GM18526 (cell line): ENCODE results near the gene RFX2.

ENCODE experiments used
- POLR2A ChIP-seq: IDR thresholded peaks from 3 replicates; pipeline ENCODE4 v1.6.1; 2011; ENCODE audit not compliant: insufficient read length; ENCODE audit errors: extremely low read depth

Gene RFX2

DNA sequence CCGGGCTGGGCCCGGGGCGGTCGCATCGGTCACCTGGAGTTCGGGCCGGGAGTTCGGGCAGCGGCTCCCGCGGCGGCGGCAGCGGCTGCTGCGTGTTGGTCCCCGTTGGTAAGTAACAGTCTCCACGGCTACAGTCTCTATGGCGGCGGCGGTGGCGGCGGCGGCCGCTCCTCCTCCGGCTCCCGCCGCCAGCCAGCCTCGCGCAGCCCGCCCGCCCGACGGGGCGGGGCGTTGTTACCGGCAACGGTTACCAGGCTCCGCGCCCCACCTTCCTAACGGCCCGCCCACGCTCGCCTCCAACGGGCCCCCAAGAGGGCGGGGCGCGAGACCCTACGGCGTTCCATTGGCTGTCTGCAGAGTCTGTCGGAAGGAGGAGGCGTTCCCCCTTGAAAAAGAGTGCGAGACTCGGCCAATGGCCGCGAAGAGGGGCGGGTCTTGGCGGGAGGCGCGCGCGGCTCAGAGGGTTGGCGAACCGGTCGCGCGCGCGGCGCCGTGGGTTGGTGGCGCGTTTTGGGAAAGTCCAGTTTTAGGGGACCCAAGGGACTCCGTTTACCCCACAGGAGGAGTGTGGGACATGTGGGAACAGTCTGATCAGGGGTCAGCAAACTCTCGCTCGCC lies at the start of gene RFX2:
Gene RFX2 (minus strand): TSS at position 141 of the 618 bp plus-strand sequence. CDS start 63,004 bp downstream, outside the sequence.
- TF ChIP-seq POLR2A, result peak; percentile 59

DNA sequence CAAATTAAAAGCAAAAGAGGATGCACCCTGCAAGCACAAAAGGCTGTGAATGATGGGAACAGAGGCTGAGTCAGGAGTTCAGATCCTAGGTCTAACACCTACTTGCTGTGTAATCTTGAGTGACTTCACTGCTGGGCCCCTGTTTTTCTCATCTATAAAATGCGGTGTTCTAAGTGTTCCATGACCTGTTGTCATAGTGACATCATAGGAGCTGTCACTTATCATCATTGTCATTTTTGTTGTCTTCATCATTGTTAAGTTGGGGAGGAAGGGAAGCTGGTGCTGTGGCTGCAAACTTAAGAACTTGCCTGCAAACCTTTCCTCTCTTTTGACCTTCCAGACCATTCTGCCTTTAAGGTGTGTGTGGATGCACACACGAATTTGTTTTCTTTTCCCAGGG lies 45.7 kb upstream of the RFX2 start:
- TF ChIP-seq POLR2A, result no peak

DNA sequence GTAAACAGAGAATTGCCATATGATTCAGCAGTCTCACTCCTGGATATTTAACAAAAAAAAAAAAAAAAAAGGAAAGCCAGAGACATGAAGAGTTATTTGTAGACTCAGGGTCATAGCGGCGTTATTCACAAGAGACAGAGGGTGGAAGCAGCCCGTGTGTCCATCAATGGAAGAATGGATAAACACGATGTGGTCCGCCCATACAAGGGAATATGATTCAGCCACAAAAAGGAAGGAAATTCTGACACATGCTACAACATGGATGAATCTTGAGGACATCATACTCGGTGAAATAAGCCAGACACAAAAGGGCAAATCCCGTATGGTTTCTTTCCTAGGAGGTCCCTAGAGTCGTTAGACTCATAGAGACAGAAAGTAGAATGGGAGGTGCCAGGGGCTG lies 40.0 kb upstream of the RFX2 start:
- no peak for TF ChIP-seq POLR2A

DNA sequence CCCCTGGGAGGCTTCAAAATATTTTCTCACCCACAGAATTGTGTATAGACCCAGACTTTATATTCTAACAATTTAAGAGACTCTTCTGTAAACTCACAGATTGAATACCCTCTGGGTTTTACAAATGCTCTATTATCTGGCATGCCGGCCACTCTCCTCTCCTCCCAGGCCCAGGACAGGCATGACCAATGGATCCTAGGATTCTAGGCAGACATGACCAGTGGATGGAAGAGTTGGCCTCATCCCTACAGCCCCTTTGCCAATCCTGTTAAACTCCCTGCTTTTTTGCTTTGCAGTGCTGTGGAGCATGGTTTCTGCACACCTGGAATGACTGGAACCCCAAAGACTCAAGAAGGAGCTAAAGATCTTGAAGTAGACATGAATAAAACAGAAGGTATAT lies 30.9 kb upstream of the RFX2 start:
- TF ChIP-seq POLR2A, result no peak

DNA sequence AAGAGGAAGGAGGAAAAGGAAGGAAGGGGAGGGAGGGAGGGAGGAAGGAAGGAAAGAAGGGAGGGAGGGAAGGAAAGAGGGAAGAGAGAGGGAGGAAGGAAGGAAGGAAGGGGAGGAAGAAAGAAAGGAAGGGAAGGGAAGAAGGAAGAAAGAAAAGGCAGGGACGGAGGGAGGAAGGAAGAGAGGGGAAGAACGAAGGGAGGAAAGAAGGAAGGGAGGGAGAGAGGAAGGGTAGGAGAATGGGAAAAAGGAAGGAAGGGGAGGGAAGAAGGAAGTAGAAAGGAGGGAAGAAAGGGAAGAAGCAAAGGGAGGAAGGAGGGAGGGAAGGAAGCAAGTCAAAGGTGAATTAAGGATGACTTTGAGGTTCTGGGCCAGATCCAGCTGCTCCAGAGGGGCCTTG lies 28.2 kb upstream of the RFX2 start:
- no peak for TF ChIP-seq POLR2A

DNA sequence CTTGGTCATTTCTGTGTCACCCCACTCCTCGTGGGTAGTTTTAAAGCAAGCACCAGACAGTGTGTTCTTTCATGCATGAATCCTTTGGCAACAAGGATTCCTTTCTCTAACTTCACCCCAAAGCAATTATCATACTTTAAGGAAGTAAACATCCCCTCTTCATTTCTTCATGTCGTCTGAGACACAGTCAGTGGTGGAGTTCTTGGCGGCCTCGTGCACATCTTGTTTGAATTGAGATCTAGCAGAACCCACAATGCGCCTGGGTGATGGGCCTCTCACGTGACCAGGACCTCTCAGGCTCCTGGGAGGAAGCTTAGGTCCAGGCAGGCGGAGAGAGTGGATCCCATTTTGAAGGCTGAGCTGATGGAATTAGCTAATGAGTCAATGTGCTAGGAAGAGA lies 27.8 kb upstream of the RFX2 start:
- TF ChIP-seq POLR2A, result no peak

DNA sequence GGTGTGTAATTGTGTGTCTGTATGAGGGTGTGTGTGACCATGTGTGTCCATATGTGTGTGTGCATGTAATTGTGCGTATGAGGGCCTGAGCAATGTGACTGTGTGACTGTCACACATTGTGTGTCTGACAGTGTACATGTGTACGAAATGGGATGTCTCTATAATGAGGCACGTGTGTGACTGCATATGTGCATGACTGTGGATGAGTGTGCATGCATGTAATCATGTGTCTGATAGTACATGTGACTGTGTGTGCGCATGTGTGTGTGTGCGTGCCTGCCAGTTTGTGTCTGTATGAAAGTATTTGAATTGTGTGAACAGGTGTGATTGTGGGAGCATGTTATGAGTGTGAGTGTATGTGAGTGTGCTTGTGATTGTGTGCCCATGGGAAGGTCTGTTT lies 22.9 kb upstream of the RFX2 start:
- no peak for TF ChIP-seq POLR2A

DNA sequence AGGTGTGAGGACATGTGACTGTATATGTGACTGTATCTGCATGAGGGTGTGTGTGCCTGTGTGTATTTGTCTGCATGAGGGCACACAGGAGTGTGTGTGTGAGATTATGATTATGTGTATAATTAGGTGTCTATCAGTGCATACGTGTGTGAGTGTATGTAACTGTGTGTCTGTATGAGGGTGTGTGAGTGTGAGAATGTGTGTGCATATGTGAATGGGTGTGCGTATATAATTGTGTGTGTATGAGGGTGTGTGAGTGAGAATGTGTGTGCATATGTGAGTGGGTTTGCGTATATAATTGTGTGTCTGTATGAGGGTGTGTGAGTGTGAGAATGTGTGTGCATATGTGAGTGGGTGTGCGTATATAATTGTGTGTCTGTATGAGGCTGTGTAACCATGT lies 22.2 kb upstream of the RFX2 start:
- TF ChIP-seq POLR2A, result no peak

DNA sequence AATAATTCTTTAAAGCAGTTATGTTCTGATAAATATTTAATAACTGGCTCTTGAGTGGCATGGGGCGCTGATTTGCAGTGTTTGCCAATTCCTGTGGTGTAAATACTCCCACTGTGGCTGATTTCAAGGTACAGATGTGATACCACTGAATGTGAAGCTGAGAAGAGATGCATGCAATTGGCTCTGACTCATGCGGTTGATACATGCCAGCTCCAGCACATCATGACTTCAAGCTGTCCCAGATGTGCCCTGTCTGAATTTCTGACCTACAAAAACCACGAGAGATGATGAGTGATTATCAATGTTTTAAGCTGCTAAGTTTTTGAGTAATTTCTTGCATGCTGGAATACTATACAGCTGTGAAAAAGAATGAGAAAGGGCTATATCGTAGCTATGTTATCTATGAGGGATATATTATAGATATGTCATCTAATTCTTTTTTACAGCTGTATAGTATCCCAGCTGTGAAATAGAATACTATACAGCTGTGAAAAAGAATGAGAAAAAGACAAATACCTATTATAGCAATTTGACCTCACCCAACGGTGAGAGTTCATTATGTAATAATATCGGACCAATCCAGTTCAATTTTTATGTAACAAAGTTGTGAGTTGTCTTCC lies 17.5 kb upstream of the RFX2 start:
- no peak for TF ChIP-seq POLR2A

DNA sequence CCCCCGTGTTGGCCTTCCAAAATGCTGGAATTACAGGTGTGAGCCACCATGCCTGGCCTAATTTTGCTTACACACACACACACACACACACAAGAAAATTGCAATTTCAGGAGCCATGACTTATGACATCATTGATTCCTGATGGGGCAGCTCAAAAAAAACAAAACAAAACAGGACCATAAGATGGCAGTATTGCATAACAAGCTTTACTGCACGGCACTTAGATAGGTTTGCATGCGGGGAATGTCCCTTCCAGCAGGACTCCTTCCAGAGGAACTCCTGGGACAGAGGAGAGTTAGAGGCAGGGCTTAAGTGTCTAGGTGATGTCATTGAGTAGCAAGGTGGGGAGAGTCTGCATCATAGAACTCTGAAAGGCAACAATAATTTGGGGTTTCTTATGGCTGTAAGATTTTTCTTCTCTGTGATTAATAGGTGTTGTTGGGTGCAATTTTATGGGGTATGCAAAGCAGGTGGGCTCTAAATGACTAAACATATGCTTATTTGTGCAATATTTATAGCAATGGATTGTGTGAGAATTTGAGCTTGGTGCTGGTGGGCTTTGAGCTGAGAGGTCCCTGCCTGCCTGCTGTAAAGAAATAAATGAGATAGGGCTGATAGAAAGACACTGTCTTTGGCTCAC lies 16.2 kb upstream of the RFX2 start:
- TF ChIP-seq POLR2A, result no peak

DNA sequence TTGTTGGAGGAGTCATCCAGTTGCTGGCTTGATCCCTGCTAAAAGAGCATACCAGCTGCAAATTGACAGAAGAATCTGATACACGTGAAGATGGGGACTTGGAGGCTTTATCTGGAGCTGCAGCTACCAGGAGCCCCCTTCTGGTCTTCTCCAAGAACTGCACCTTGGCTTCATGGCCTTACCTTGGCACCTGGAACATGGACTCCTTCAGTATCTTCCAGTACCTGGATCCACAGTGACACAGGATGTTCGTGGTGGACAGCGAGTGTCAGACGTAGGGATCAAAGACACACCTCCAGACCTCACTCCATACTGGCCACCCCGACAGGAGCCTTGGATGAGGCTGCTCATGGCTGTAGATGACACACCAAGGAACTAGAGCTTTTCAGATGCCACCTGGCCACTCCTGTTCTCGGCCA lies 15.3 kb upstream of the RFX2 start:
- no peak for TF ChIP-seq POLR2A

DNA sequence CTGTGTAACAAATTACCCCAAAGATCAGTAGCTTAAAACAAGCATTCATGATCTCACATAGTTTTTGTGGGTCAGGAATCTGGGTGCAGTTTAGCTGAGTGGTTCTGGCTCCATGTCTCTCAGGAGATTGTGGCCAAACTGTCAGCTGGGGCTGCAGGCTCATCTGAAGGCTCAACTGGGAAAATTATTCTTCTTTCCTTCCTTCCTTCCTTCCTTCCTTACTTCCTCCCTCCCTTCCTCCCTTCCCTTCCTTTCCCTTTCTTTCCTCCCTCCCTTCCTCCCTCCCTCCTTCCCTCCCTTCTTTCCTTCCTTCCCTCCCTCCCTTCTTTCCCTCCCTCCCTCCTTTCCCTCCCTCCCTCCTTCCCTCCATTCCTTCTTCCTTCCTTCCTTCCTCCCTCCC lies 8.7 kb upstream of the RFX2 start:
- no peak for TF ChIP-seq POLR2A

DNA sequence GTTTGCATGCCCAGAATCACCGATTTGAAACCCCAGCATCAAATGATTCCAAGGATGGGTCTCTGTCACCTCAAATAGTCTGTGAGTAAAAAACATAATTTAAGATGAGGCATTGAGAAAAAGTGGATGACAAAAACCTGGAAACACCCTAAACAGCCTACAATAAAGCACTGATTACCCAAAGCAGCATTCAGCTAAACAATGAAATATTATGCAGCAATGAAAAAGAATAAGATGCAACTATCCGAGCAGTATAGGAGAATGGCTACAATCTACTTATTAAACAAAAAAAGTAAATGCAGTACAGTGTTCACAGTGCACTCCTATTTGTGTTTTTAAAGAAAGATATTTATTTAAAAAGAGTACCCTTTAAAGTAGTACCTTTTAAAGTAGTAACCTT lies 7.7 kb upstream of the RFX2 start:
- TF ChIP-seq POLR2A, result no peak

DNA sequence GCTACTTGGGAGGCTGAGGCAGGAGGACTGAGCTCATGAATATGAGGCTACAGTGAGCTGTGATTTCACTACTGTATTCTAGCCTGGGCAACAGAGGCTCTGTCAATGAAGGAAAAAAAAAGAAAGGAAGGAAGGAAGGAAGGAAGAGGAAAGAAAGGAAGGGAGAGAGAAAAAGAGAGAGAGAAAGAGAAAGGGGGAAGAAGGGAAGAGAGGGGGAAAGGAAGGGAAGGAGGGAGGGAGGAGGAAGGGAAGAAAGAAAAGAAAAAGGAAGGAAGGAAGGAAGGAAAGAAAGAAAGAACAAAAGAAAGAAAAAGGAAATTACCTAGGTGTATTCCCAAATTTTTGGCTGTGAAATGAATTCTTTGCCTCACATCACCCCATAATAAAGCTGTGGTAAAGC lies 7.2 kb upstream of the RFX2 start:
- no peak for TF ChIP-seq POLR2A

DNA sequence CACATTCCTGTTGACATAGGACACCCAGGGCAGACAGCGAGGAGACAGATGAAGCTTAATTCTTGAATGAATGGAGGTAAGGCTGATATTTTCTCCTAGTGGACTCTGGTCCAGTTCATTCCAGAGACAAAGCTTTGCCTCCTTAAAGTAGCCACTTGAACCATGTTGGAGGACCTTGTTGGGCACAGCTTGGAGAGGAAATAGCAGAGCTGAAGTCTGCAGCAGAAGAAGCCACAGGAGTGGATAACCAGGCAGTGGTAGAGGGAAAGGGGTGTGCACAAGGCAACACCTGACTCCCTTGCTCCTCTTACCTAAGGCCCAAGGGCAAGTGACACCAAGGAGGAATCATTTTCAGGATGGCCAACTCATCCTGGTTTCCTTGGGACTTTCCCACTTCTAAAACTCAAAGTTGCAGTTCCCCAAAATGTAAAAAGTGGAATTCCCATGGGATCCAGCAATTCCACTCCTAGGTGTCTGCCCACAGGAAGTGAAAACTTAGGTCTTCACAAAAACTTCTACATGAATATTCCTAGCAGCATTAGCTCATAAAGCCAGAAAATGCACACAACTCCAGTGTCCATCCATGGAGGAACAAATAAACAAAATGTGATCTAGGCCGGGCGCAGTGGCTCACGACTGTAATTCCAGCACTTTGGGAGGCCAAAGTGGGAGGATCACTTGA lies 6.6 kb upstream of the RFX2 start:
- TF ChIP-seq POLR2A, result no peak

DNA sequence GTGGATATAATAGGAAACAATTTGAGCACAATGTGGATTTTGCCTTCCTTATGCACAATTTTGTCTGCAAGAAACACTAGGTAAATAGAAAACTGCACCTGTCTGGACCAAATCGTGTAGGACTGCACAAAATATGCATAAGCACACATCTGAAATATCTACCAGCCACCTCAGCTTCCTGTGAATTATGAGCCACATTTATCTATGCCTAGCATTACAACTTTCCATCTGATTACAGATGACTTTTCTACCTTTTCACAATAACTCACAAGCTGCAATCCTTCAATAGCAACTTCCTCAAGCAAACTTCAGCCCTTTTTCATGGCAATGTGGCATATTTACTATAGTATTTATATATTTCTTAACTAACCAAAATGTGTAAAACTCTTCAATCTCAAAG lies 5.7 kb upstream of the RFX2 start:
- no peak for TF ChIP-seq POLR2A

DNA sequence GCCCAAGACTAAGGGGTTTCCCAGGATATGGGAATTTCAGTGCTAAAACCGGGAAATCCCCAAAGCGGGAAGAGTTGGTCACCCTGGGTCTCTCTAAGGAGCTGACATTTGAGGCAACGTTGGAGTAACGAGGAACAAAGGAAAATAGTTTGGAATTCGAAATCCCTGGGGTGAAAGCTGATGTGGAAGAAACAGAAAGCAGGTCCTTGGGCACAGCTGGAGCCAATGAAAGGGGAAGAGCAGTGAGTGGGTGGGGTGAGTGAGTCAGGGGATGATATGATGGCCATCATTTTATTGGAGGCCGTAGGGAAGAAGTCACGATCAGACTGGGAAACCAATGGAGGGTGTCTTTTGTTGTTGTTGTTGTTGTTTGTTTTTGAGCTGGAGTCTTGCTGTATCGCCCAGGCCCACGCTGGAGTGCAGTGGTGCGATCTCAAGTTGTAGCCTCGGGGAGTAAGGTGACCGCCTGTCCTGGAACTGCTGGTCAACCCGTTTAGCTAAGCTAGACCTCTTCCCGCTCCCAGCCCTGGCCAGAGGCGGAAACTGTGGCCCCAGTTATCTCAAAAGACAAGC lies 3.4 kb upstream of the RFX2 start:
- no peak for TF ChIP-seq POLR2A

DNA sequence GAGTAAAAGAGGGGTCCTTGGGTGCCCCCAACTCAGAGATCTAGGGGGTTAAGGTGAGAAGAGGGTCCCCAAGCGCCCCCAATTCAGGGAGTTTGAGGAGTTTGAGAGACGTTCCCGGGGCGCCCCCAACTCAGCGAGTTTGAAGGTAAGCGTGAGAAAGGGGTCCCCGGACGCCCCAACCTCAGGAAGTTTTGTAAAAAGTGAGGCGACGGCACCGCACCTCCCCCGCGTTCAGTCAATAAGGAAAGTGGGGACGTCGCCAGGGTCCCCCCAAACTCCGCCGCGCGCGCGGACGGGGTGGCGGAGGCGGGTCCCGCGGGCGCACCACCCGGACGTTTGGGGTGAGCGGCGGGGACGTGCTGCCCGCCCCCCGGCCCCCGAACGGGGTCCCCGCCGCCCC lies 353 bp downstream of the RFX2 start:
- no peak for TF ChIP-seq POLR2A
